Measurements from ENCODE around the gene MAPK7.

- TF ChIP-seq POLR2AphosphoS5 (IDR thresholded peaks at IDR 0.05; ENCODE audit: insufficient read depth, low read depth, low read length) = no peak
- TF ChIP-seq POLR2A (IDR thresholded peaks at IDR 0.05; ENCODE audit: low read depth, low read length) = no peak
- TF ChIP-seq CTCF (IDR thresholded peaks at IDR 0.05; ENCODE audit: extremely low read depth in 1 of 2, insufficient read depth in 1 of 2, low read depth in 1 of 2, low read length in 2 of 2) = no peak
- no peak for TF ChIP-seq JUN (IDR thresholded peaks at IDR 0.05; ENCODE audit: borderline replicate concordance, insufficient read depth, insufficient read length, low read depth)
- no peak for TF ChIP-seq EZH2 (IDR thresholded peaks at IDR 0.05; ENCODE audit: borderline replicate concordance, low read depth, low read length, severe bottlenecking)
Observed at GRCh38 chr17:19348081-19348650, 30.1 kb upstream of the MAPK7 start.

Data from endothelial cell of umbilical vein (primary cell).